ENCODE data around the gene DOCK6. TPM values are rescaled to one million over a fixed set of nuclear protein-coding genes. Genes with fewer than 3 reads are reported as not detected.

DOCK6 gene
- total and polyA plus RNA-seq, 7 donors: 8.8 to 40.5 (median 20.2) TPM

GRCh38 chr19:11159598-11160439, 102.5 kb downstream of the DOCK6 start:
- Histone ChIP-seq H3K4me3 (no peak overlapping the region), H3K4me1 (peaks cover 0 to 83% (median 73%) of the 10 kb centered on the region in 4 donors), H3K27me3 (no peaks in the 10 kb centered on the region), H3K27ac (peak overlapping the region; percentile 86 to 95 (median 87)), H3K36me3 (no peaks in the 10 kb centered on the region), H3K9me3 (no peaks in the 10 kb centered on the region)
- peak; percentile 69 to 80 (median 76) for TF ChIP-seq POLR2AphosphoS5 (IDR thresholded peaks at IDR 0.05)
- TF ChIP-seq POLR2A (IDR thresholded peaks at IDR 0.05): no peak
- peak in 2 of 4 donors; percentile 12 to 56 for TF ChIP-seq EP300 (IDR thresholded peaks at IDR 0.05)
- TF ChIP-seq CTCF (IDR thresholded peaks at IDR 0.05): peak in 1 of 4 experiments; percentile 19
- intact Hi-C loops (cut with DNase I): loop anchor here (5.0 kb wide), 1 partner anchor 377 kb away; the partner anchor contains the start of gene CNN1
- WGBS, 2 donors: 54 to 60% methylated on average over 16 of the region's 16 CpGs
- peak; percentile 91 for DNase-seq

GRCh38 chr19:11155373-11156120, 106.8 kb downstream of the DOCK6 start, which contains the start of gene SPC24:
Gene SPC24 (minus strand): TSS chr19:11155782. CDS start chr19:11155776, 6 bp downstream.
- TF ChIP-seq CTCF (IDR thresholded peaks at IDR 0.05): no peak
- TF ChIP-seq POLR2AphosphoS5 (IDR thresholded peaks at IDR 0.05): peak in 3 of 4 donors; percentile 31 to 82 (median 68)
- no peak for TF ChIP-seq POLR2A (IDR thresholded peaks at IDR 0.05)
- peak in 1 of 4 donors; percentile 7 for TF ChIP-seq EP300 (IDR thresholded peaks at IDR 0.05)
- no peaks in the 10 kb centered on the region for H3K27me3 ChIP-seq
- intact Hi-C loops (cut with DNase I): loop anchor here (5.0 kb wide), 1 partner anchor 382 kb away; the partner anchor contains the start of gene CNN1
- 0 to 1% methylated on average over 50 of the region's 50 CpGs for WGBS, 2 donors
- no peaks in the 10 kb centered on the region for H3K9me3 ChIP-seq
- H3K4me1 ChIP-seq: peaks cover 0 to 85% (median 77%) of the 10 kb centered on the region in 4 donors
- DNase-seq: peak; percentile 98
- no peaks in the 10 kb centered on the region for H3K36me3 ChIP-seq
- H3K4me3 ChIP-seq: peak within 1 kb of the TSS; percentile 24 to 64 (median 54)
- H3K27ac ChIP-seq: peak within 1 kb of the TSS; percentile 86 to 95 (median 87)

- H3K27ac ChIP-seq: peak overlapping the region; percentile 86 to 95 (median 87)
- no peaks in the 10 kb centered on the region for H3K36me3 ChIP-seq
- no peak for TF ChIP-seq CTCF (IDR thresholded peaks at IDR 0.05)
- WGBS, 2 donors: 42 to 59% methylated on average over 6 of the region's 6 CpGs
- intact Hi-C loops (cut with DNase I): loop anchor here (5.0 kb wide), 1 partner anchor 383 kb away; the partner anchor contains the start of gene CNN1
- no peak for DNase-seq
- no peaks in the 10 kb centered on the region for H3K9me3 ChIP-seq
- no peak overlapping the region for H3K4me3 ChIP-seq
- peaks cover 0 to 77% (median 70%) of the 10 kb centered on the region in 4 donors for H3K4me1 ChIP-seq
- H3K27me3 ChIP-seq: no peaks in the 10 kb centered on the region
Measured at GRCh38 chr19:11154683-11155047, 107.7 kb downstream of the DOCK6 start.

GRCh38 chr19:11152318-11153062, 109.8 kb downstream of the DOCK6 start:
- intact Hi-C loops (cut with DNase I): no loop called here
- Histone ChIP-seq H3K4me3 (no peak overlapping the region), H3K27ac (peak overlapping the region; percentile 87 to 95 (median 92)), H3K36me3 (no peaks in the 10 kb centered on the region), H3K9me3 (no peaks in the 10 kb centered on the region), H3K27me3 (no peaks in the 10 kb centered on the region), H3K4me1 (peaks cover 0 to 55% (median 48%) of the 10 kb centered on the region in 4 donors)
- TF ChIP-seq CTCF (IDR thresholded peaks at IDR 0.05): no peak
- peak in 3 of 4 donors; percentile 33 to 95 (median 74) for TF ChIP-seq EP300 (IDR thresholded peaks at IDR 0.05)
- TF ChIP-seq POLR2A (IDR thresholded peaks at IDR 0.05): no peak
- peak; percentile 60 to 92 (median 83) for TF ChIP-seq POLR2AphosphoS5 (IDR thresholded peaks at IDR 0.05)
- WGBS, 2 donors: 53 to 72% methylated on average over 11 of the region's 11 CpGs
- peak; percentile 97 for DNase-seq

Data from sigmoid colon (tissue), 7 donors.